GM20431 (cell line): ENCODE results near the gene CWC22.
"Not testable (repeated sequence)": the region's sequence is repeated elsewhere in the genome, so short reads cannot be mapped to it uniquely, and the experiment has no call there.

ENCODE experiments used
- in situ Hi-C: fragments of 300-500 bp; cut with MseI, MboI; formaldehyde crosslinking; loops from one replicate; pipeline ENCODE4 v1.15.0; 2020; ENCODE audit warnings: low sequenced_read_pairs; ENCODE audit not compliant: unreplicated experiment

CWC22 gene

DNA sequence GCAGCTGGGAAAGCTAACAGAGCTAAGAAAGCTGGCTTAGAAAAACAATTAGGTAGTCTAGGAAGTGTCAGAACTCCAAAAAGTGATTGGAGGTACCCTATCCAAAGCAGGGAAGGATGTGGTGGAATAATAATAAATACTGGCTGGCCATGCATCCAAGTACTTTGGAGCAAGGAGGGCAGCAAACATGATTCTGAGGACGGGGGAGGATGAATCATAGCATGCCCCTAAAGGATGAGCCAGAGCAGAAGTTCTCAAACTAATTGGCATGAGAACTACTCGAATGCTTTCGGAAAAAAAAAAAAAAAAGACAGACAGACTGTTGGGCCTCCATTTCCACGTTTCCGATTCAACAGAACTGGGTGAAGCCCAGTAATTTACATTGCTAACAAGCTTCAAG lies 2.4 kb downstream of the CWC22 start:
- in situ Hi-C loops = no loop called here

DNA sequence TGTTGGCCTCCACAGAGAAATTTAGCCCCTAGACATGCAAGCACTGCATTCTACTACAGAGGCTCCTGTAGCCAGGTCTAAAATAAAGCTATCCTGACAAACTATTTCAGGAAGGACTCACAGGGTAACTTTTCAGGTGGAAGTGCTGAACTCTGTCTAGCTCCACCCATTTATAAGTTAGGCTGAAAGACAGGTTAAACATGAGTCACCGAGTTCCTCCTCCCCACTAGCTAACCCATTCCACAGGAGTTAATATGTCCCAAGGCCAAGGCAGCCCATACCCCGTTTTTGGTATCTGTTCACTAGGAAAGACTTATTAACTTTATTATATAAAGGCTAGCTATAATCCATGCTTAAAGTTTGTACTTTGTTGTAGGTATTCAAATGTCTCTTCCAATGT lies 3.5 kb downstream of the CWC22 start:
- in situ Hi-C loops = no loop called here

DNA sequence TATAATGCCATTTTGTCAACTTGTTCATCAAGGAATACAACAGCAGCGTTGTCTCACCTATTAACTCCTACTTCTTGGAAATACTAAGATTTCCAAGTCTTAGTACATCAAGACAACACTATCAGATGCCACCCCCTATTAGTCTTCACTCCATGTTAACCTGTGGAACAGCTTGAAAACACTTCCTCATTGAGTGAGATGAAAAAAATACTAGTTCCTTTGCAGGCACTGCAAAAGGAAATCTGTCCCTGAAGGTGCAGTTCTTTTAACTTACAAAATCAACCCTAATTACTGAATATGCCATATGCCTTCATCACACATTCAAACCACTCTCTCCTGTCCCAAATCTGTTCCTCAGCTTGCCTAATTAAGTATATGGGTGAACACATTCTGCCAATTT lies 4.0 kb downstream of the CWC22 start:
- in situ Hi-C loops = no loop called here

DNA sequence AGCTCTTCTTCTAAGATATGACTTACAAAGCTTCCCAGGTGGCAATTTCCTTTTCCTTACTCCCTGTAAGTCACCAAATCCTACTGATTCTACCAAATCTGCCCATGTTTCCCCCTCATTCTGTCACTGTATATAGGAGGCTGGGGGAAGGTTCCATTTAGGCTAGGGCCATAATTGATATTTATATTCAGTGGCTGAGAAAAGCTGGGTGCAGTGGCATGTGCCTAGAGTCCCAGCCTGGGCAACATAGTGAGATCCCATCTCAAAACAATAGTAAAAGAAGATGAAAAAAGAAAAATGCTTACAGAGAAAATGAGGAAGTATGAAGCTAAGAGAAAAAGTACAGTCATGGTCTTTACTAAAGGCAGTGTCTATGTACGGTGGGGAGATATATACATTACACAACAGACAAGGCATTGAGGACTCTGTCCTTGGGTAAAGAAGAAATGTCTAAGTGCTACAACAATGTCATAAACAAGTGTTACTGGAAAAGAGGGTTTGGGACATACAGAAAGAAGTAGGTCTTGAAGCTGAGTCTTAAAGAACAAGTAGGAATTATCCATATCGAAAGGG lies 4.8 kb downstream of the CWC22 start:
- in situ Hi-C loops = no loop called here

DNA sequence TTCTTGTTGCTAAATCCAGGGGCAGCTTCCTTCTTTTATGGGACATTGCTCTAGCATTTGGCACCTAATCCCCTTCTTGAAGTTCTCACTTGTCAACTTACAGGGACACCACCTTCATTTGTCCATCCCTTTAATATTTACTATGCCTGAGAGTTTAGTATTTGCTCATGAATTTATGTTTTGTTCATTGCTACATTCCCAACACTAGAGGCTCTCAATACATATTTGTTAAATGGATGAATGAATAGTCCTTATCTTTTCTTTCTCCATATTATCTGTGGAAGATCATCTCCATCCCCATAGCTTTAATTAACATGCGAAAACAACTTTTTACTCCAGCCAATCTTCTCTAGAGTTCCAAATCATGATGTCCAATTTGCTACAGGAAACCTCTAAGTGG lies 5.4 kb downstream of the CWC22 start:
- in situ Hi-C loops = no loop called here

DNA sequence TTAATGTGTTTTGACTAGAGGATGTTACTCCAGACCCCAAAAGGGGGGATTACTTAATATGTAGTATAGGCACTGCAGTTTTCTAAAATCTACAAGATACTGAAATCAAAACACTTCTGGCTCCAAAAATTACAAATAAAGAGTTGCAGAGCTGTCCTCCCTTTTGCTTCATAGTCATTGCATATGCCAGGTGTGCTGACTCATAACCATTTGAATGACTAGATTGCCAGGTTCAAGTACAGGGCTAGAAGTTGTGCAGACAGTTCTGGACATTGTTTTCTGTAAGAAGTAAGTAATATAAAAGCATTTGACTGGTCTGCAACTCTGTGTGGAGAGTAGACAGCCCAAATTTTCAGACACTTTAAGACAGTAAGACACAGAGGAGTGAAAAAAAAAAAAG lies 6.7 kb downstream of the CWC22 start:
- in situ Hi-C loops = no loop called here

DNA sequence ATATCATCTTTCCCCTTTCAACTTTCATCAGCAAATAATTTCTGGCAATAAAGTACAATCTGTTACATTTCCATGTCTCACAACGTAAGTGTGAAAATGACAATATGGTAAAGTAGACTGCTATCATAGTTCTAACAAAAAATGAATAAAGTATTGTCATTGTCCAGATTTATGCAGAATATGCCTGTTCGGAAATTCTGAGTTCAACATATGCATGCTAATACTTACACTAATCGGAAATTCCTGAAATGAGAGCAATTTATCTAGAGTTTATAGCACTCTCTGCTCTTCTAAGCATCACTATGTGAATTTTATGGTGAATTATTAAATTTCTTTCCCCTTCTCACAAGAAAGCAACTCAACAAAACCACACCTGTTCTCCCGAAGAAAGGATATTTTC lies 8.1 kb downstream of the CWC22 start:
- in situ Hi-C loops = no loop called here

DNA sequence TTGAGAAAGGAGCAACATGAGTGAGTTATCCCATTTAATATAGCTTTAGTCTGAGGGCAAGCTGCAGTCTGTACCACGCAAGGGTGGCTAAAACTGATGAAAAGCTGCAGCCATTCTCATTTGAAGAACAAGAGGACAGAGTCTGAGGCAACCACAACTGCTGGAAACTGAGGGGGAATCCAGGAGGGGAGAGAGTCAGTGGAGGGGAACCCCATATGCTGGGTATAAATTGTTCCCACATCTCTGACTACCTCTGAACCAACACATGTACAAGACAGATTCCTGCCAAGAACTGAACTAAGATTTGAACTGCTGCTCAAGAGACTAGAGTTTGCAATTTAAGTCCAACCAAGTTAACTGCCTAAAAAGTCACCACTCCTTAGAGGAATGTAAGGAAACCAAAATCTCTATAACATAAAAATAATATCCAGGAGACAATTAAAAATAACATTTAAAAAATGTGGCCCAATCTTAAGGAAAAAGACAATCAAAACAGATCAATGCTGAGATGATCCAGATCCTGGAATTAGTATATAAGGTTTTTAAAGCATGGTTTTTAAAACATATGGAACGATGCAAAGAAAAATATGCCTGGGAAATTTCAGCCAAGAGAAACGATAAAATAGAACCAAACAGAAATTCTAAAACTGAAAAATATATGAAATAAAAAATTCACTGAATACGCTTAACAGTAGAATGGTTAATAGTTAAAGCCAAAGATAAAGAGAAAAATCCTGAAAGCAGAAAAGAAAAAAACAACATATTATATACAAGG lies 11.2 kb downstream of the CWC22 start:
- in situ Hi-C loops = no loop called here

DNA sequence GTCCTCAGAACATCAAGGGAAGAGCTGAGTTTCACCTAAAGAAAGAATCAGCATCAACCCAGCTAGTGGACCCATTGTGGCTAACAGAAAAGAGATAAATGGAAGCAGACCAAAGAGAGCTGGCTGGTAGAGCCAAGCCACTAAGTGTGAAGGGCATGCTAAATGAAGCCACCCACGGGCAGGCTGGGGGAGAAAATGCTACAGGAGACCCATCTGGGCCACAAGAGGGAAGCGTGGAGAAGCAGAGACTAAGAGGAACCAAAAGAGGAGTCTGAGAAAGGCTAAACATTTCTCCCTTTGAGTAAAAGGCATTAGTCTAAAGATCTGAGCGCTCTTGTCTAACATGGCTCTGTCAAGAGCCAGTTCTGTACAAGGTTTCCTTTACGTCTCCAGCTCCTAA lies 15.8 kb downstream of the CWC22 start:
- in situ Hi-C loops = no loop called here

DNA sequence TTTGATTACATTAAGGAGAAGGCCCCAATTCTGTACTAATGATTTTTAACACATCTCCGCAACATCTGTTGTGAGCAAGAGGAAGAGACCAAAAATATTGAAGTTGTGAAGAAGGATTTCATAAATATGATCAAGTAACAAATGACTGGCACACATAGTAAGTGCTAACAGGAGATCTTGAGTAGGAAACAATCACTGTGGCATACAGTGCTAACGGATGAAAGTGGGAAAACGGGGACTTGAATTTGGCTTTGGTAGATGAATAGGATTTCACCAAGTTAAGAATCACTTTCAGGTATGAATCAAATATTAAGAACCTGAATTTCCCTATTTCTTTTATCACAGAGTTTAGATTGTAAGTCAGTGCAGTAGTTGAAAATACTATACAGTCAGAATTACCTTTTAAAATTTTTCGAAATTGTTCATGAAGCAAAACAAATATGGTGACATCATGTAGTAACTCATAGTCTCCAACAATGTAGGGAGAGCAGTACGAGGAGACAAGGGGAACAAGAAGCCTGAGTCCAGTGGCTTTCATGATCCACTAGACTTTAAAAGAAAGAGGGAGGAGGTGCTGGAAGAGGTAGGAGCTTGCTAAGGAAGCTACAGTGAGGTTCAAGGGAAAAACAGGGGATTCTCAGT lies 16.3 kb downstream of the CWC22 start:
- in situ Hi-C loops = no loop called here

DNA sequence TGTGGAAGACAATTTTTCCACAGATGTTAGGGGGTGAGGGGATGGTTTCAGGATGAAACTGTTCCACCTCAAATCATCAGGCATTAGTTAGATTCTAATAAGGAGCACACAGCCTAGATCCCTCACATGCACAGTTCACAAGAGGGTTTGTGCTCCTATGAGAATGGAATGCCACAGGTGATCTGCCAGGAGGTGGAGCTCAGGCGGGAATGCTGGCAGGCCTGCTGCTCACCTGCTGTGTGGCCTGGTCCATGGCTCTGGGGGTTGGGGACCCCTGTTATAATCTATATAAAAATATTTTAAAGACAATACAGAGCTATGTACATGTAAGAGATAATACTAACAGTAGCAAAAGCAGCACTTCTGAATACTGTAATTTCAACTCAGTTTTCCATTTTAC lies 19.2 kb downstream of the CWC22 start:
- in situ Hi-C loops = no loop called here

DNA sequence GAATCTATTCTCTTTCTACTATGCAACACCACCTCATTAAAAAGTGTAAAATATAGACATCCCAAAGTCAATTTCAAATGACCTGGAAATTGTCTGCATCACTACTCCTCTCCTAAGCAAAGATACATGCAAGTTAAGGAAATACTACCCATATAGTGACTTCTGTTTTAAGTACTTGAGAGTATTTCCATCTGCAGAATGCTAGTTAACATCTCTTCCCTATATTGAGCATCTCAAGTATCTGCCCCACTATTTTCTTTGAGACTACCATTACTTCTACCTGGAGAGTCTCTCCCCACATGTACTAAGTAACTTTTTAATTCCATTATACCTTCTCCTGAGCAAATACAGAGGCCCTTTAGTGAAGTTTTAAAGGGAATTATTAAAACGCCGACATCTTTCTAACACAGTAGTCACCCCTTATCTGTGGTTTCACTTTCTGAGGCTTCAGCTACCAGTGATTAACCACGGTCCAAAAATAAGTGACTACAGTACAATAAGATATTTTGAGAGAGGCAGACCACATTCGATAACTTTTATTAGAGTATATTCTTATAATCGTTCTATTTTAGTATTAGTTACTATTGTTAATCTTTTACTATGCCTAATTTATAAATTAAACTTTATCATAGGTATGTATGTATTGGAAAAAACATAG lies 21.8 kb downstream of the CWC22 start:
- in situ Hi-C loops = no loop called here

DNA sequence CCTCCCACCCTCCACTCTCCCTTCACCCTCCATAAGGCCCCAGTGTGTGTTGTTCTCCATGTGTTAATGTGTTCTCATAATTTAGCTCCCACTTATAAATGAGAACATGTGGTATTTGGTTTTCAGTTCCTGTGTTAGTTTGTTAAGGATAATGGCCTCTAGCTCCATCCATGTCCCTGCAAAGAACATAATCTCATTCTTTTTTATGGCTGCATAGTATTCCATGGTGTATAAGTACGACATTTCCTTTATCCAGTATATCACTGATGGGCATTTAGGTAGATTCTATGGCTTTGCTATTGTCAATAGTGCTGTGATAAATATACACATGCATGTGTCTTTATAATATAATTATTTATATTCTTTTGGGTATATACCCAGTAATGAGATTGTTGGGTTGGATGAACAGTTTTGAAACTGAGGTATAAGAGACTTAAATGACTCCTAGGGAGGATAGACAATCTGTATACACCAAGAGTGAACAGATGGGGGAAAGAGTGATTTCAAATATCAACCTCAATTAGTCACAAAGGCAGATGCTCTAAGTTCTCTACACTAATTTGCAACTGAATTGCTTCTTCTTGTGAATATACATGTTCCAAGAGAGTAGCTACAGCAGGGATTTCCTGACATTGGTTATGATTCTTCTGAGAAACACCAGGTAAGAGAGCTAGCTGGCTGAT lies 23.7 kb downstream of the CWC22 start:
- in situ Hi-C loops = no loop called here

DNA sequence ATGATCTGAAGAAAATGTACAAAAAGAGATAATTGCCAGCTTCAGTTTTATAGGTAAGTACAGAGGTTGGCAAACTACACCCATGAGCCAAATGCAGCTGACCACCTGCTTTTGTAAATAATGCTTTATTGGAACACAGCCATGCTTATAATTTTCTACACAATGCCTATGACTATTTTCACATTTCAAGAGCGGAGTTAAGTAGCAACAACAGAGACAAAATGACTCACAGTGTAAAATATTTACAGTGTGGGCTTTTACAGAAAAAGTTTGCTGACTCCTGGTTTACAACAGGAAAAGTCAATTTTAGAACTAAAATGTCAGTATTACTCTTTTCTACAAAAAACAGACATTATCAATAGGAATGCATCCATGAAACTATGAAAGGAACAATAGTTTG lies 26.0 kb downstream of the CWC22 start:
- in situ Hi-C loops = no loop called here

DNA sequence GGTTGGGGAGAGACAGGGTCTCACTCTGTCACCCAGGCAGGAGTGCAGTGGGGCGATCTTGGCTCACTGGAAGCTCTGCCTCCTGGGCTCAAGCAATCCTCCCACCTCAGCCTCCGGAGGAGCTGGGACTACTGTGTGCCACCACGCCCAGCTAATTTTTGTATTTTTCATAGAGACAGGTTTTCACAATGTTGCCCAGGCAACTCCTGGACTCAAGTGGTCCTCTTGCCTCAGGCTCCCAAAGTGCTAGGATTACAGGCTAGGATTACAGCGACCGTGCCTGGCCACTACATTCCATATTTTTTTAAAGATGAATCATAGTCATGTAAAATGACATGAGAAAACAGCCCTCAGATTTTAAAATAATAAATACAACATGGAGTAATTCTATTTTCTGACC lies 32.3 kb downstream of the CWC22 start:
- in situ Hi-C loops = no loop called here

DNA sequence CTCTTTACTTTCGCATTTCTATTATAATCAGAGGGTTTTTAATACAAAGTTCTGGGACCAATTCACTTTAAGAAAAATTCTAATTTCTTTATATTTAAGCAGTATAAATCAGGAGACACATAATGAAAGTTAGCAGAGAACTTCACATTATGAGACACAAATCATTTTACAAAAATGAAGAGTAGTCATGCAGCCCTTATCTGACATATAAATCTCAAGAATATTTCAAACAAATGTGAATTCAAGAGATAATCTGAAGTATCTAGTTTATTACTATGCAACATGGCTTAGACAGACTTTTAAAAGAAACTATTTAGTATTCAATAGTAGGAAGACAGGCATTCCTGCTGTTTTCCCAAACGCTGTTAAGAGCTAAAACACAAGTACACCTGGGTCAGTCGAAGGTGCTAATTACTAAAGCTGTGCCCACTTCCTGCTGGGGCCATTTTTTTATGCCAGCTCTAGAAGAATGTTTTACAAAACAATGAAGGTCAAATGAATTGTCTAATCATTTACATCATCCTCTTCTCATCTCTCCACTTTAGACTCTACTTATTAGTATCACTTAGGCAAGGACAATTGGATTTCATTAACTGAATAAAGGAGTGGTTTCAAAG lies 40.2 kb downstream of the CWC22 start:
- in situ Hi-C loops = no loop called here

DNA sequence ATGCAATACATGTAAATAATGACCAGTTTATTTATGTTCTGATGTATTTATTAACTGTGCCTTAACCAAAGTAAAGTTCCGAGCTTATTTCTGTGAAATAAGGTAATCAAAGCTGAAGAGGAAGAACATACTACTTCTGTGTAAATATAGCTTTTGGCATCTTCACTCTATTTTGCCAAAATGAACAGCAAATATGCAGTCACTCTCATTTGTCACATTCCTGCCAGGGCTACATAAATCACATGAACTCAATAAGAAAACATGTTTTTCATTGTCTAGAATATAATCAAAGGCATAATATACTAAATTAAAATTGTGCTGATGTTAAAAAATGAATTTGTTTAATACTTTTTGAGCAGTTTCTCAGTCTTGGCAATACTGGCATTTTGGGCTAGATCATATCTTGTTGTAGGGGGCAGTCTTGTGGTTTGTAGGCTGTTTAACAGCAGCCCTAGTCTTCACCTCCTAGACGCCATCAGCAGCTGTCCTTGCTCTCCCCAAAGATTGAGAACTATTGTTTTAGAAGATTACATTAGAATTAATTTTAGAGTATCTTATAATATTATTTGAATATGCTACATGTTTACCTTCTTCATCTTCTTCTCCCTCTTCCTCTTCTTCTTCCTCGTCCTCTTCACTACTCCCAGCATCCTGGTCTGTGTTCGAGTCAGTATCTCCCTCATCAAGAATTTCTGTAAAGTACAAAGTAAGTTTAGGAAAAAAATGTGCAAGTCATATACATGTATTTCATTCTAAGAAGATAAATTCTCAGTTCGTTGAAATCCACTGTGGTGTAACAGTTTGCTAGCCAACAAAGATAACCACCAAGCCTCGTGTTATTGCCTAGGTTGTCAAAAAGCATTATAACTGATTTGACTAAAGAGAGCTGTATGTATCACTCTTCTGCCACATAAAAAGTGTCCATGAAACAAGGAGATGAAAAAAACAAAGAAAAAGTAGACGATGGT lies 41.5 kb downstream of the CWC22 start:
- in situ Hi-C loops = no loop called here

DNA sequence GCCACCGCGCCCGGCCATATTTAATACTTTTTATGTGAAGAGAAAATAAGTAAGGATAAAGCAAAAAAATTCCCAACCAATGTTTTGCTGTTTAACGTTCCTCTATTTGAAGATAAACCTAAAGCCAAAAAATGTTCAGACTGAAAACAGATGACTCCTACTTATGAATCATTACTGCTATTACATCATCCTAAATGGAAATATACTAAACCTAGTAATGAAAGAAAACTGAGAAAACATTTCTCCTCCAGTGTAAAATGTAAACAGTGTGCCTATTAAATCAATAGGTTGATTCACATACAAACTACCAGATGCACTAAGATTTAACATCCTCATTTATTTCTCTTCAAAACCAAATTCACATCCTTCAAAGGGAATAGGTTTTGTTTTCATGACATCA lies 43.5 kb downstream of the CWC22 start:
- in situ Hi-C loops = no loop called here

DNA sequence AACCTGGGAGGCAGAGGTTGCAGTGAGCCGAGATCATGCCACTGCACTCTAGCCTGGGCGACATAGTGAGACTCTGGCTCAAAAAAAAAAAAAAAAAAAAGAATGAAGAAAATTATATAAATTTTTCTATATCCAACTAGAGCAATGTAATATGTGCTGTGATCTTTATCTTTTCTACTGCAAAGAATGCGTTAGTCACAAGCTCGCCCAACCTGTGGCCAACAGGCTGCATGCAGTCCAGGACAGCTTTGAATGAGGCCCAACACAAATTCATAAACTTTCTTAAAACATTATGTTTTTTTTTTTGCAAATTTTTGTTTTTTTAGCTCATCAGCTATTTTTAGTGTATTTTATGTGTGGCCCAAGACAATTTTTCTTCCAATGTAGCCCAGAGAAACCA lies 48.8 kb downstream of the CWC22 start:
- in situ Hi-C loops = not testable (repeated sequence)
